Keratinocyte (primary cell): ENCODE data around the gene CHN2. TPM values are rescaled to one million over a fixed set of nuclear protein-coding genes. Genes with fewer than 3 reads are reported as not detected.

Source experiments
- DNase-seq: peaks from one replicate; pipeline ENCODE4 v3.0.0-alpha.2; 2011; ENCODE audit warnings: low read depth, missing footprints, low spot score
- FAIRE-seq: peaks from 2 replicates; lab custom pipeline; 2011; peaks lifted over from hg19 to GRCh38; lab: Jason Lieb, UNC
- H2AFZ ChIP-seq: 2 replicates; pipeline ENCODE4 v1.6.0; 2012; ENCODE audit warnings: low read length, control low read depth, inconsistent platforms; ENCODE audit not compliant: control insufficient read depth
- H3K27ac ChIP-seq: 2 replicates; pipeline ENCODE4 v1.5.1; 2011; ENCODE audit warnings: low read length; ENCODE audit not compliant: control insufficient read depth, insufficient read depth
- H3K27me3 ChIP-seq: 3 replicates; pipeline ENCODE4 v1.6.0; 2011; ENCODE audit warnings: low read length; ENCODE audit not compliant: control insufficient read depth, insufficient read depth; ENCODE audit errors: extremely low read depth
- H3K36me3 ChIP-seq, 2 experiments: 2 replicates in 1 of 2; 3 replicates in 1 of 2; pipeline ENCODE4 v1.5.1; 2011; ENCODE audit warnings: low read length in 2 of 2, mild to moderate bottlenecking in 1 of 2; ENCODE audit not compliant: control insufficient read depth in 2 of 2, insufficient read depth in 2 of 2; ENCODE audit errors: extremely low read depth in 1 of 2
- H3K4me1 ChIP-seq: 3 replicates; pipeline ENCODE4 v1.5.1; 2011; ENCODE audit warnings: low read length; ENCODE audit not compliant: control insufficient read depth, insufficient read depth; ENCODE audit errors: extremely low read depth
- H3K4me2 ChIP-seq: 3 replicates; pipeline ENCODE4 v1.6.0; 2011; ENCODE audit warnings: low read depth, low read length; ENCODE audit not compliant: control insufficient read depth, insufficient read depth; ENCODE audit errors: extremely low read depth
- H3K4me3 ChIP-seq, 3 experiments: fragments of 200-600 bp in 1 of 3; sonication (generic) in 1 of 3; 2 replicates in 2 of 3; 3 replicates in 1 of 3; pipeline ENCODE4 v1.5.1; 2011 to 2016; ENCODE audit warnings: low read length in 3 of 3, mild to moderate bottlenecking in 3 of 3, control low read depth in 2 of 3, inconsistent platforms in 1 of 3, low read depth in 1 of 3, mixed read lengths in 1 of 3, mixed run types in 1 of 3, moderate library complexity in 1 of 3; ENCODE audit not compliant: control insufficient read depth in 2 of 3, insufficient read depth in 2 of 3; ENCODE audit errors: extremely low read depth in 1 of 3
- H3K79me2 ChIP-seq: 2 replicates; pipeline ENCODE4 v1.6.0; 2012; ENCODE audit warnings: low read length; ENCODE audit not compliant: control insufficient read depth, insufficient read depth
- H3K9ac ChIP-seq: 3 replicates; pipeline ENCODE4 v1.6.0; 2011; ENCODE audit warnings: low read length; ENCODE audit not compliant: control insufficient read depth, insufficient read depth; ENCODE audit errors: extremely low read depth
- H3K9me1 ChIP-seq: 3 replicates; pipeline ENCODE4 v1.6.0; 2011; ENCODE audit warnings: low read length; ENCODE audit not compliant: control insufficient read depth, insufficient read depth; ENCODE audit errors: extremely low read depth
- H3K9me3 ChIP-seq: 2 replicates; pipeline ENCODE4 v1.5.1; 2012; ENCODE audit warnings: low read depth, low read length; ENCODE audit not compliant: control insufficient read depth
- H4K20me1 ChIP-seq: 3 replicates; pipeline ENCODE4 v1.6.0; 2011; ENCODE audit warnings: low read length; ENCODE audit not compliant: control insufficient read depth, insufficient read depth; ENCODE audit errors: extremely low read depth
- EZH2 ChIP-seq: IDR thresholded peaks from one replicate; pipeline ENCODE4 v1.6.1; 2012; ENCODE audit warnings: inconsistent platforms, mild to moderate bottlenecking, low read length, moderate library complexity
- dilution Hi-C: fragments of 300-500 bp; cut with MboI; formaldehyde crosslinking; loops from one replicate; pipeline ENCODE4 v1.7.0; 2020; ENCODE audit warnings: low sequenced_read_pairs; ENCODE audit not compliant: extremely low pct_ligation_motif_present
- polyA plus RNA-seq, 5 experiments: library from polyadenylated mRNA; depleted of rRNA in 3 of 5; stranded (reverse) in 3 of 5; stranded (forward) in 1 of 5; unstranded in 1 of 5; fragments of >200 nt; gene quantifications; 1 replicate in 1 of 5; 2 replicates in 3 of 5; 3 replicates in 1 of 5; pipeline versions ENCODE4 v1.2.1 to v1.2.3, GENCODE V29; 2011 to 2012; ENCODE audit warnings: missing spikeins in 2 of 5, low read depth in 1 of 5, low replicate concordance in 1 of 5
- TF ChIP-seq, protein P1 (sequence below), 3 experiments: IDR thresholded peaks in 1 of 3; conservative IDR thresholded peaks in 1 of 3; optimal IDR thresholded peaks in 1 of 3; 2 replicates in 2 of 3; 3 replicates in 1 of 3; pipeline versions ENCODE3 to v1.5.1; 2011; ENCODE audit warnings: low read length in 3 of 3, mild to moderate bottlenecking in 3 of 3, moderate library complexity in 2 of 3, control low read depth in 1 of 3, inconsistent platforms in 1 of 3; ENCODE audit not compliant: insufficient read depth in 2 of 3; ENCODE audit errors: extremely low read depth in 1 of 3

CHN2 gene
- polyA plus RNA-seq, 1 donor (not counting 4 experiments of a cell fraction or from before 2014, with no cell fraction given): 1.8 TPM

DNA sequence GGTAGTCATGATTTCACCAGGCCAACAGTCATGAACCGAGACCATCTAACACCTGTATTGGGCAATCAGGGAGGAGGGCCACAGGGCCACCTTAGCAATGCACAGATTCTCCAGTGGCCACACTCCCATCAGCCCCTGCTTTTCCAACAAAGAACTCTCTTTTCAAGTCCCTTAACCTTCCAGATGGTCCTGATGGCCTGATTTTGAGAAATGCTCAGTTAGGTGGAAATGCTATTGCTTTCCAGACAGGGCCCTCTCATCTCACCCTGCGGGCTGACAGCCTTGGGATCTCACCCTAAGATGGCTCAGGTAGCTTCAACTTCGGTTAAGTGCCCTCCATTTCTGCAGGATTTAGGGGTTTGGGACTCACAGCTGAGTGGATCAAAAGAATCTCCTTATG lies 237.1 kb downstream of the CHN2 start:
- Histone ChIP-seq H4K20me1 (no peaks in the 10 kb centered on the region), H3K9ac (no peak overlapping the region), H3K27ac (no peak overlapping the region), H3K27me3 (no peaks in the 10 kb centered on the region), H2AFZ (no peak overlapping the region), H3K4me2 (no peak overlapping the region), H3K4me1 (no peaks in the 10 kb centered on the region), H3K9me1 (no peaks in the 10 kb centered on the region), H3K9me3 (no peaks in the 10 kb centered on the region), H3K36me3 (no peaks in the 10 kb centered on the region), H3K4me3 (no peak overlapping the region), H3K79me2 (no peaks in the 10 kb centered on the region)
- DNase-seq (no peak), FAIRE-seq (no peak)
- TF ChIP-seq, protein P1, sequence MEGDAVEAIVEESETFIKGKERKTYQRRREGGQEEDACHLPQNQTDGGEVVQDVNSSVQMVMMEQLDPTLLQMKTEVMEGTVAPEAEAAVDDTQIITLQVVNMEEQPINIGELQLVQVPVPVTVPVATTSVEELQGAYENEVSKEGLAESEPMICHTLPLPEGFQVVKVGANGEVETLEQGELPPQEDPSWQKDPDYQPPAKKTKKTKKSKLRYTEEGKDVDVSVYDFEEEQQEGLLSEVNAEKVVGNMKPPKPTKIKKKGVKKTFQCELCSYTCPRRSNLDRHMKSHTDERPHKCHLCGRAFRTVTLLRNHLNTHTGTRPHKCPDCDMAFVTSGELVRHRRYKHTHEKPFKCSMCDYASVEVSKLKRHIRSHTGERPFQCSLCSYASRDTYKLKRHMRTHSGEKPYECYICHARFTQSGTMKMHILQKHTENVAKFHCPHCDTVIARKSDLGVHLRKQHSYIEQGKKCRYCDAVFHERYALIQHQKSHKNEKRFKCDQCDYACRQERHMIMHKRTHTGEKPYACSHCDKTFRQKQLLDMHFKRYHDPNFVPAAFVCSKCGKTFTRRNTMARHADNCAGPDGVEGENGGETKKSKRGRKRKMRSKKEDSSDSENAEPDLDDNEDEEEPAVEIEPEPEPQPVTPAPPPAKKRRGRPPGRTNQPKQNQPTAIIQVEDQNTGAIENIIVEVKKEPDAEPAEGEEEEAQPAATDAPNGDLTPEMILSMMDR (optimal IDR thresholded peaks at IDR 0.05 in 1 of 3, IDR thresholded peaks at IDR 0.05 in 1 of 3, conservative IDR thresholded peaks at IDR 0.05 in 1 of 3; ENCODE audit: extremely low read depth in 1 of 3, insufficient read depth in 2 of 3, low read length in 3 of 3): no peak
- TF ChIP-seq EZH2: no peak
- dilution Hi-C loops: no loop called here

DNA sequence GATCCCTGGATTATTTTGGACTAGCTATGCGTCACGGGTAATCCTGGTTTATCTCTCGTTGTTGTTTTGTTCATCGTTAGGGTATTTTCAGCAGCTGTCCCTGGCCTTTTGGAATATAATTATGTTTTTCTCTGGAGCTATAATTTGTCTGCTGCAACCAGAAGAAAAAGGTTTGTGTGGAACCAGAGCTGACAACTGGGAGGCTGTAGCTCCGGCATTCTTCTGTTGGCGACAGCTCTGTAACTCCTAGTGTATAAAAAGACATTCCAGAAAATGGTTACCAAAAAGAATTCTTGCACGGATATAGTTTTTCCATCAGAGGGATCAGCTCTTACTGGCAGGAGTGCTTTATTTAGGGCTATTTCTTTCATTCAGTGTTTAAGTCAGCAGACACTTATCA lies 238.1 kb downstream of the CHN2 start:
- no peaks in the 10 kb centered on the region for H3K36me3 ChIP-seq
- no peak for FAIRE-seq
- no peak overlapping the region for H3K27ac ChIP-seq
- no peak overlapping the region for H3K4me2 ChIP-seq
- no peaks in the 10 kb centered on the region for H4K20me1 ChIP-seq
- H2AFZ ChIP-seq: no peak overlapping the region
- no peak for DNase-seq
- H3K9me3 ChIP-seq: no peaks in the 10 kb centered on the region
- no peaks in the 10 kb centered on the region for H3K79me2 ChIP-seq
- no peaks in the 10 kb centered on the region for H3K9me1 ChIP-seq
- TF ChIP-seq, protein P1 (optimal IDR thresholded peaks at IDR 0.05 in 1 of 3, IDR thresholded peaks at IDR 0.05 in 1 of 3, conservative IDR thresholded peaks at IDR 0.05 in 1 of 3; ENCODE audit: extremely low read depth in 1 of 3, insufficient read depth in 2 of 3, low read length in 3 of 3): no peak
- no peak for TF ChIP-seq EZH2
- no peaks in the 10 kb centered on the region for H3K27me3 ChIP-seq
- H3K4me1 ChIP-seq: no peaks in the 10 kb centered on the region
- dilution Hi-C loops: no loop called here
- no peak overlapping the region for H3K4me3 ChIP-seq
- H3K9ac ChIP-seq: no peak overlapping the region
